Keratinocyte (primary cell): ENCODE results near the gene ANKS6. TPM values are rescaled to one million over a fixed set of nuclear protein-coding genes. Genes with fewer than 3 reads are reported as not detected.

ENCODE experiments used
- DNase-seq: peaks from one replicate; pipeline ENCODE4 v3.0.0-alpha.2; 2011; ENCODE audit warnings: low read depth, missing footprints, low spot score
- FAIRE-seq: peaks from 2 replicates; lab custom pipeline; 2011; peaks lifted over from hg19 to GRCh38; lab: Jason Lieb, UNC
- H2AFZ ChIP-seq: 2 replicates; pipeline ENCODE4 v1.6.0; 2012; ENCODE audit warnings: low read length, control low read depth, inconsistent platforms; ENCODE audit not compliant: control insufficient read depth
- H3K27ac ChIP-seq: 2 replicates; pipeline ENCODE4 v1.5.1; 2011; ENCODE audit warnings: low read length; ENCODE audit not compliant: control insufficient read depth, insufficient read depth
- H3K27me3 ChIP-seq: 3 replicates; pipeline ENCODE4 v1.6.0; 2011; ENCODE audit warnings: low read length; ENCODE audit not compliant: control insufficient read depth, insufficient read depth; ENCODE audit errors: extremely low read depth
- H3K36me3 ChIP-seq, 2 experiments: 2 replicates in 1 of 2; 3 replicates in 1 of 2; pipeline ENCODE4 v1.5.1; 2011; ENCODE audit warnings: low read length in 2 of 2, mild to moderate bottlenecking in 1 of 2; ENCODE audit not compliant: control insufficient read depth in 2 of 2, insufficient read depth in 2 of 2; ENCODE audit errors: extremely low read depth in 1 of 2
- H3K4me1 ChIP-seq: 3 replicates; pipeline ENCODE4 v1.5.1; 2011; ENCODE audit warnings: low read length; ENCODE audit not compliant: control insufficient read depth, insufficient read depth; ENCODE audit errors: extremely low read depth
- H3K4me2 ChIP-seq: 3 replicates; pipeline ENCODE4 v1.6.0; 2011; ENCODE audit warnings: low read depth, low read length; ENCODE audit not compliant: control insufficient read depth, insufficient read depth; ENCODE audit errors: extremely low read depth
- H3K4me3 ChIP-seq, 3 experiments: fragments of 200-600 bp in 1 of 3; sonication (generic) in 1 of 3; 2 replicates in 2 of 3; 3 replicates in 1 of 3; pipeline ENCODE4 v1.5.1; 2011 to 2016; ENCODE audit warnings: low read length in 3 of 3, mild to moderate bottlenecking in 3 of 3, control low read depth in 2 of 3, inconsistent platforms in 1 of 3, low read depth in 1 of 3, mixed read lengths in 1 of 3, mixed run types in 1 of 3, moderate library complexity in 1 of 3; ENCODE audit not compliant: control insufficient read depth in 2 of 3, insufficient read depth in 2 of 3; ENCODE audit errors: extremely low read depth in 1 of 3
- H3K79me2 ChIP-seq: 2 replicates; pipeline ENCODE4 v1.6.0; 2012; ENCODE audit warnings: low read length; ENCODE audit not compliant: control insufficient read depth, insufficient read depth
- H3K9ac ChIP-seq: 3 replicates; pipeline ENCODE4 v1.6.0; 2011; ENCODE audit warnings: low read length; ENCODE audit not compliant: control insufficient read depth, insufficient read depth; ENCODE audit errors: extremely low read depth
- H3K9me1 ChIP-seq: 3 replicates; pipeline ENCODE4 v1.6.0; 2011; ENCODE audit warnings: low read length; ENCODE audit not compliant: control insufficient read depth, insufficient read depth; ENCODE audit errors: extremely low read depth
- H3K9me3 ChIP-seq: 2 replicates; pipeline ENCODE4 v1.5.1; 2012; ENCODE audit warnings: low read depth, low read length; ENCODE audit not compliant: control insufficient read depth
- H4K20me1 ChIP-seq: 3 replicates; pipeline ENCODE4 v1.6.0; 2011; ENCODE audit warnings: low read length; ENCODE audit not compliant: control insufficient read depth, insufficient read depth; ENCODE audit errors: extremely low read depth
- CTCF ChIP-seq, 3 experiments: IDR thresholded peaks in 1 of 3; conservative IDR thresholded peaks in 1 of 3; optimal IDR thresholded peaks in 1 of 3; 2 replicates in 2 of 3; 3 replicates in 1 of 3; pipeline versions ENCODE3 to v1.5.1; 2011; ENCODE audit warnings: low read length in 3 of 3, mild to moderate bottlenecking in 3 of 3, moderate library complexity in 2 of 3, control low read depth in 1 of 3, inconsistent platforms in 1 of 3; ENCODE audit not compliant: insufficient read depth in 2 of 3; ENCODE audit errors: extremely low read depth in 1 of 3
- EZH2 ChIP-seq: IDR thresholded peaks from one replicate; pipeline ENCODE4 v1.6.1; 2012; ENCODE audit warnings: inconsistent platforms, mild to moderate bottlenecking, low read length, moderate library complexity
- dilution Hi-C: fragments of 300-500 bp; cut with MboI; formaldehyde crosslinking; loops from one replicate; pipeline ENCODE4 v1.7.0; 2020; ENCODE audit warnings: low sequenced_read_pairs; ENCODE audit not compliant: extremely low pct_ligation_motif_present
- polyA plus RNA-seq, 5 experiments: library from polyadenylated mRNA; depleted of rRNA in 3 of 5; stranded (reverse) in 3 of 5; stranded (forward) in 1 of 5; unstranded in 1 of 5; fragments of >200 nt; gene quantifications; 1 replicate in 1 of 5; 2 replicates in 3 of 5; 3 replicates in 1 of 5; pipeline versions ENCODE4 v1.2.1 to v1.2.3, GENCODE V29; 2011 to 2012; ENCODE audit warnings: missing spikeins in 2 of 5, low read depth in 1 of 5, low replicate concordance in 1 of 5

Gene ANKS6
- polyA plus RNA-seq, 1 donor (not counting 4 experiments of a cell fraction or from before 2014, with no cell fraction given) = 13.5 TPM

GRCh38 chr9:98770717-98771116 lies 25.6 kb downstream of the ANKS6 start:
- H3K27ac ChIP-seq = no peak overlapping the region
- no peaks in the 10 kb centered on the region for H3K79me2 ChIP-seq
- H3K4me3 ChIP-seq = no peak overlapping the region
- TF ChIP-seq CTCF (optimal IDR thresholded peaks at IDR 0.05 in 1 of 3, IDR thresholded peaks at IDR 0.05 in 1 of 3, conservative IDR thresholded peaks at IDR 0.05 in 1 of 3; ENCODE audit: extremely low read depth in 1 of 3, insufficient read depth in 2 of 3, low read length in 3 of 3) = no peak
- FAIRE-seq (no peak), DNase-seq (no peak)
- H3K4me1 ChIP-seq = no peaks in the 10 kb centered on the region
- no peak overlapping the region for H3K9ac ChIP-seq
- peaks cover 16 to 22% of the 10 kb centered on the region in 2 experiments for H3K36me3 ChIP-seq
- H2AFZ ChIP-seq = no peak overlapping the region
- H4K20me1 ChIP-seq = no peaks in the 10 kb centered on the region
- H3K27me3 ChIP-seq = no peaks in the 10 kb centered on the region
- H3K9me3 ChIP-seq = no peaks in the 10 kb centered on the region
- dilution Hi-C loops = no loop called here
- no peaks in the 10 kb centered on the region for H3K9me1 ChIP-seq
- no peak overlapping the region for H3K4me2 ChIP-seq

- DNase-seq (no peak), FAIRE-seq (no peak)
- H3K79me2 ChIP-seq = no peaks in the 10 kb centered on the region
- no peak overlapping the region for H3K27ac ChIP-seq
- peaks cover 2% of the 10 kb centered on the region for H3K9me1 ChIP-seq
- dilution Hi-C loops = no loop called here
- TF ChIP-seq CTCF (optimal IDR thresholded peaks at IDR 0.05 in 1 of 3, IDR thresholded peaks at IDR 0.05 in 1 of 3, conservative IDR thresholded peaks at IDR 0.05 in 1 of 3; ENCODE audit: extremely low read depth in 1 of 3, insufficient read depth in 2 of 3, low read length in 3 of 3) = no peak
- TF ChIP-seq EZH2 = no peak
- no peak overlapping the region for H3K9ac ChIP-seq
- H3K4me1 ChIP-seq = peaks cover 10% of the 10 kb centered on the region
- H3K27me3 ChIP-seq = no peaks in the 10 kb centered on the region
- H3K4me2 ChIP-seq = no peak overlapping the region
- no peaks in the 10 kb centered on the region for H4K20me1 ChIP-seq
- peaks cover 16 to 19% of the 10 kb centered on the region in 2 experiments for H3K36me3 ChIP-seq
- H2AFZ ChIP-seq = no peak overlapping the region
- H3K4me3 ChIP-seq = no peak overlapping the region
- H3K9me3 ChIP-seq = no peaks in the 10 kb centered on the region
These were observed 28.0 kb downstream of the ANKS6 start for GRCh38 chr9:98768344-98768743.
